Spleen (tissue), 11 donors: ENCODE measurements around the gene DNAJC25. TPM values are rescaled to one million over a fixed set of nuclear protein-coding genes. Genes with fewer than 3 reads are reported as not detected.

Source experiments
- DNase-seq: peaks from one replicate; pipeline ENCODE4 v3.0.0-alpha.2; 2020
- H3K27ac ChIP-seq, 8 donors: fragments of 200-600 bp; sonication (generic) in 7 of 8; 1 replicate in 4 of 8; 2 replicates in 4 of 8; pipeline versions ENCODE4 v1.5.0 to v1.8.0; 2016 to 2021; ENCODE audit warnings: inconsistent platforms in 4 of 8, mild to moderate bottlenecking in 4 of 8, moderate library complexity in 1 of 8
- H3K27me3 ChIP-seq, 7 donors: fragments of 200-600 bp; sonication (generic) in 6 of 7; replicated peaks in 1 of 7; 1 replicate in 4 of 7; 2 replicates in 3 of 7; pipeline versions ENCODE4 v1.5.0 to v1.8.0; 2016 to 2021; ENCODE audit warnings: inconsistent platforms in 3 of 7, mild to moderate bottlenecking in 1 of 7
- H3K36me3 ChIP-seq, 6 donors: fragments of 200-600 bp; sonication (generic) in 5 of 6; 1 replicate in 4 of 6; 2 replicates in 2 of 6; pipeline versions ENCODE4 v1.5.0 to v1.8.0; 2016 to 2021; ENCODE audit warnings: inconsistent platforms in 2 of 6
- H3K4me1 ChIP-seq, 6 donors: fragments of 200-600 bp; sonication (generic) in 5 of 6; 1 replicate in 3 of 6; 2 replicates in 3 of 6; pipeline versions ENCODE4 v1.5.0 to v1.8.0; 2016 to 2021; ENCODE audit warnings: inconsistent platforms in 3 of 6
- H3K4me3 ChIP-seq, 8 donors: fragments of 200-600 bp; sonication (generic) in 7 of 8; 1 replicate in 4 of 8; 2 replicates in 4 of 8; pipeline versions ENCODE4 v1.5.0 to v1.8.0; 2016 to 2021; ENCODE audit warnings: inconsistent platforms in 4 of 8, mild to moderate bottlenecking in 4 of 8, moderate library complexity in 2 of 8
- H3K9me3 ChIP-seq, 8 donors: fragments of 200-600 bp; sonication (generic) in 7 of 8; 1 replicate in 4 of 8; 2 replicates in 4 of 8; pipeline versions ENCODE4 v1.5.0 to v1.8.0; 2016 to 2021; ENCODE audit warnings: inconsistent platforms in 4 of 8
- CTCF ChIP-seq, 11 experiments: fragments of 200-600 bp in 7 of 11; fragments of 450-650 bp in 4 of 11; sonication (generic) in 4 of 11; IDR thresholded peaks in 8 of 11; conservative IDR thresholded peaks in 3 of 11; 1 replicate in 7 of 11; 2 replicates in 4 of 11; pipeline versions ENCODE4 v1.4.0 to v1.8.0; 2016 to 2021; ENCODE audit warnings: antibody characterized with exemption in 11 of 11, inconsistent platforms in 4 of 11, mild to moderate bottlenecking in 1 of 11
- POLR2A ChIP-seq, 3 donors: fragments of 450-650 bp; IDR thresholded peaks; one replicate each; pipeline ENCODE4 v1.5.1; 2017; ENCODE audit warnings: antibody characterized with exemption in 3 of 3, mild to moderate bottlenecking in 1 of 3
- POLR2AphosphoS5 ChIP-seq, 3 donors: sonication (generic); formaldehyde crosslinking; IDR thresholded peaks; one replicate each; pipeline ENCODE4 v1.5.1; 2017; ENCODE audit warnings: antibody characterized with exemption in 3 of 3
- WGBS, 5 donors: extraction: QIAGEN DNeasy Blood & Tissue Kit in 3 of 5; methylation state at CpG; one replicate each; pipeline versions ENCODE4 v1.1.5 to v1.1.7; 2013 to 2018; 5-methylcytosine and 5-hydroxymethylcytosine counted together
- intact Hi-C: fragments of 100-400 bp; cut with DNase I; formaldehyde crosslinking; loops from one replicate; pipeline ENCODE4 v1.15.0; 2023; ENCODE audit warnings: low total_unique reads
- polyA plus RNA-seq, 3 donors: library from polyadenylated mRNA; stranded (reverse); fragments of 200-250 nt; gene quantifications; one replicate each; pipeline ENCODE4 v1.2.1, GENCODE V29; 2013
- total RNA-seq, 7 donors: library from RNA; depleted of rRNA in 3 of 7; stranded (reverse); fragments of >200 nt in 3 of 7; fragmentation: NEBNext Ultra II Directional in 4 of 7; extraction: Animal tissue kit (Norgen Biotek cat#: 25700) in 4 of 7; gene quantifications; one replicate each; pipeline versions ENCODE4 v1.1.0 to v1.2.1, GENCODE V29; 2016 to 2021
- donor health status: healthy with polysubstance abuse.
- donor health status: DM: no; HTN: no; CAD: no; lungs with moderate emphysema.
- donor health status: DM: no; HTN: no; CAD: no.
- donor health status: Bipolar disorder and iron deficiency.
- donor health status: healthy.
- donor health status: DM: no; HTN: no; CAD: no.
- donor health status: DM: yes; HTN: yes; CAD: no.

The DNAJC25 gene
- total and polyA plus RNA-seq, 10 donors, result 3.1 to 6.0 (median 3.9) TPM

DNA sequence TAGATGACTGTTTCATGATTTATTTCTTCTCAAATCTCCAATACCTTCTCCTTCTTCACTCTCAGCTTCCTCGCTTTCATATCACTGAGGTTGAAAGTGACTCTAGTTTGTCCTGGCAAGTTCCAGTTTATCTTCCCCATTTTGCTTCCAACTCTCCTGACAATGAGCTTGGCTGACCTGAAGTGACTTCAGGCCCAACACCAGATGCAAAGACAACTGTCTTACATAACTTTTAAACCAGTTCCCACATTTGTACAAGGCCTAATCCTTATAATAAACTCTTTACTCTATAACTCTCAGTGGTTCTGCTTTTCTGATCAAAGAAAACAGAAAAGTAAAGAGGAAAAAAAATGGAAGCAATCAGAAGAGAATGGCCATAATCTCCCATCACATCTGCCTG is 52.3 kb downstream of the DNAJC25 start:
- 84 to 96% (median 96%) methylated on average over 1 of the region's 1 CpG for WGBS, 5 donors
- Histone ChIP-seq H3K27me3 (no peaks in the 10 kb centered on the region), H3K36me3 (peaks cover 0 to 27% (median 0%) of the 10 kb centered on the region in 6 donors), H3K9me3 (no peaks in the 10 kb centered on the region), H3K27ac (no peak overlapping the region), H3K4me1 (no peaks in the 10 kb centered on the region), H3K4me3 (no peak overlapping the region)
- intact Hi-C loops, result no loop called here
- no peak for DNase-seq
- TF ChIP-seq CTCF (IDR thresholded peaks at IDR 0.05 in 8 of 11, conservative IDR thresholded peaks at IDR 0.05 in 3 of 11), result no peak
- no peak for TF ChIP-seq POLR2A (IDR thresholded peaks at IDR 0.05)
- no peak for TF ChIP-seq POLR2AphosphoS5 (IDR thresholded peaks at IDR 0.05)

- Histone ChIP-seq H3K4me1 (peaks cover 0 to 12% (median 0%) of the 10 kb centered on the region in 6 donors), H3K36me3 (peaks cover 0 to 3% (median 0%) of the 10 kb centered on the region in 6 donors), H3K9me3 (no peaks in the 10 kb centered on the region), H3K4me3 (no peak overlapping the region), H3K27me3 (no peaks in the 10 kb centered on the region), H3K27ac (no peak overlapping the region)
- intact Hi-C loops, result no loop called here
- DNase-seq, result no peak
- 43 to 50% (median 47%) methylated on average over 5 of the region's 5 CpGs for WGBS, 5 donors
- no peak for TF ChIP-seq POLR2A (IDR thresholded peaks at IDR 0.05)
- peak in 3 of 11 experiments; percentile 13 to 21 (median 18) for TF ChIP-seq CTCF (IDR thresholded peaks at IDR 0.05 in 8 of 11, conservative IDR thresholded peaks at IDR 0.05 in 3 of 11)
These were observed 60.7 kb downstream of the DNAJC25 start for GRCh38 chr9:111691672-111692329.

GRCh38 chr9:111696796-111697195 is 65.7 kb downstream of the DNAJC25 start:
- Histone ChIP-seq H3K4me1 (peaks cover 0 to 7% (median under 1%) of the 10 kb centered on the region in 6 donors), H3K27me3 (no peaks in the 10 kb centered on the region), H3K27ac (no peak overlapping the region), H3K9me3 (peaks cover 0 to 7% (median 0%) of the 10 kb centered on the region in 8 donors), H3K4me3 (no peak overlapping the region), H3K36me3 (no peaks in the 10 kb centered on the region)
- intact Hi-C loops, result no loop called here
- no peak for DNase-seq
- TF ChIP-seq CTCF (IDR thresholded peaks at IDR 0.05 in 8 of 11, conservative IDR thresholded peaks at IDR 0.05 in 3 of 11), result no peak
- no peak for TF ChIP-seq POLR2AphosphoS5 (IDR thresholded peaks at IDR 0.05)
- TF ChIP-seq POLR2A (IDR thresholded peaks at IDR 0.05), result no peak

DNA sequence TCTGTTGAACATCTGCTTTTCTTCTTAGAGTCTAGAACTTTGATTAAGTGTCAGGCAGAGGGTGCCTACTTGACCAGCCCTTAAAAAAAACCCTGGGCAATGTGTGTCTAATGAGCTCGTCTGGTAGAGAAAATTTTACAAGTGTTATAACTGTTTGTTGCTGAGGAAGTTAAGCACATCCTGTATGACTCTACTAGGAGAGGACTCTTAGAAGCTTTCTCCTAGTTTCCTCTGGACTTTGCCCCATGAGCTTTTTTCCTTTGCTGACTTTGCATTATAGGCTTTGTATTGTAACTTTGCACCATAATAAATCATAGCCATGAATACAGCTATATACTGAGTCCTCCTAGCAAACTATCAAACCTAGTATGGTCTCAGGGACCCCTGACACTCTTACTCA is 69.6 kb downstream of the DNAJC25 start:
- H3K9me3 ChIP-seq, result peaks cover 0 to 7% (median 0%) of the 10 kb centered on the region in 8 donors
- TF ChIP-seq CTCF (IDR thresholded peaks at IDR 0.05 in 8 of 11, conservative IDR thresholded peaks at IDR 0.05 in 3 of 11) (no peak), POLR2A (IDR thresholded peaks at IDR 0.05) (no peak), POLR2AphosphoS5 (IDR thresholded peaks at IDR 0.05) (no peak)
- H3K36me3 ChIP-seq, result no peaks in the 10 kb centered on the region
- peaks cover 0 to 2% (median 0%) of the 10 kb centered on the region in 6 donors for H3K4me1 ChIP-seq
- intact Hi-C loops, result no loop called here
- 11 to 30% (median 16%) methylated on average over 1 of the region's 1 CpG for WGBS, 5 donors
- peak overlapping the region in 3 of 8 donors; percentile 24 to 29 (median 24) for H3K27ac ChIP-seq
- H3K4me3 ChIP-seq, result no peak overlapping the region
- DNase-seq, result no peak
- H3K27me3 ChIP-seq, result no peaks in the 10 kb centered on the region

Other genes starting within 250 kb of the DNAJC25 start
- gene ECPAS, start 147.0 kb upstream of the DNAJC25 start, total RNA-seq, result 10 to 100 TPM; 53.2 to 71.2 (median 59.1) TPM
- gene ECPAS, start 147.0 kb upstream of the DNAJC25 start, polyA plus RNA-seq, result 10 to 100 TPM in 1 of 3 donors, 1 to 10 TPM in 2; 7.5 to 11.9 (median 8.6) TPM
- gene ZNF483, start 106.2 kb upstream of the DNAJC25 start, total RNA-seq, result 10 to 100 TPM in 3 of 7 donors, 1 to 10 TPM in 4; 6.3 to 13.7 (median 9.0) TPM
- under 1 TPM; 0.14 to 0.63 (median 0.42) TPM for gene ZNF483, start 106.2 kb upstream of the DNAJC25 start, polyA plus RNA-seq
- gene PTGR1, start 31.7 kb upstream of the DNAJC25 start, total RNA-seq, result 10 to 100 TPM in 4 of 7 donors, 1 to 10 TPM in 3; 7.1 to 14.6 (median 11.8) TPM
- 1 to 10 TPM; 2.8 to 4.1 (median 3.2) TPM for gene PTGR1, start 31.7 kb upstream of the DNAJC25 start, polyA plus RNA-seq
- 100 to 1,000 TPM in 1 of 7 donors, 10 to 100 TPM in 6; 34.5 to 141 (median 59.5) TPM for gene GNG10, start 30.3 kb downstream of the DNAJC25 start, total RNA-seq
- 10 to 100 TPM; 34.0 to 63.6 (median 45.7) TPM for gene GNG10, start 30.3 kb downstream of the DNAJC25 start, polyA plus RNA-seq
- gene SHOC1, start 163.6 kb downstream of the DNAJC25 start, total RNA-seq, result under 1 TPM in 1 of 7 donors, not detected in 6; 0.07 TPM
- gene SHOC1, start 163.6 kb downstream of the DNAJC25 start, polyA plus RNA-seq, result not detected